ENCODE data around the gene KAZN.

GRCh38 chr1:14667651-14667984, 69.1 kb downstream of the KAZN start:
- no peak for TF ChIP-seq CTCF (IDR thresholded peaks at IDR 0.05; ENCODE audit: low read length)
- no peak for TF ChIP-seq EZH2 (IDR thresholded peaks at IDR 0.05; ENCODE audit: borderline replicate concordance, low read length)
